Right ventricle myocardium superior (tissue), 1 donor: Measurements from ENCODE around the gene MGAT5. TPM values are rescaled to one million over a fixed set of nuclear protein-coding genes. Genes with fewer than 3 reads are reported as not detected.

Experiments used
- ATAC-seq: fragments of 200-7000 bp; cut with Tn5 transposase; one replicate; pipeline ENCODE4 v1.9.1; 2020; ENCODE audit warnings: mild to moderate bottlenecking; ENCODE audit not compliant: poor library complexity
- DNase-seq: peaks from one replicate; pipeline ENCODE4 v3.0.0-alpha.2; 2020
- intact Hi-C: fragments of 100-400 bp; cut with DNase I; formaldehyde crosslinking; loops from one replicate; pipeline ENCODE4 v1.11.2; 2022
- total RNA-seq: library from RNA; stranded (reverse); fragmentation: NEBNext Ultra II Directional; extraction: Animal tissue kit (Norgen Biotek cat#: 25700); gene quantifications from one replicate; pipeline ENCODE4 v1.2.1, GENCODE V29; 2021
- donor health status: DM: no; HTN: yes; CAD: no; lungs with severe emphysema.

Gene MGAT5
- total RNA-seq, 1 donor from 2014 or later = 82.8 TPM

DNA sequence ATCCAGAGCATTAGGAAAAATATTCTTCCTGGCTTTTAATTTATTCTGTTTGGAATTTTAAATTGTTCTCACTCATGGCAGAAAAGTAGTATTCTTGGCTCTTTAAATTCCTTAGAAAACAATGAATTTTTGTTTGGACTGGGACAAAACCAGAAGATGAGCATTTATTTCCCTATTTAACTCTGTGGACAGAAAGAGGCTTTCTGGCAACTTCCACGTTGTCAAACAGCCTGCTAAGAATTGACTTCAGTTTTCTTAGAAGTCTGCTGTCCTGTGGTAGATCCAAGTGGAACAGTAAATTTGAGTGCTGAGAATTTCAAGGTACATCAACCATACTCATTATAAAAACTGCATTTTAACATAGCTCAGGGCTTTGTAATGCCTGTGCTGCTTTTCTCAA lies 83.8 kb downstream of the MGAT5 start:
- no peak for DNase-seq
- intact Hi-C loops = no loop called here

DNA sequence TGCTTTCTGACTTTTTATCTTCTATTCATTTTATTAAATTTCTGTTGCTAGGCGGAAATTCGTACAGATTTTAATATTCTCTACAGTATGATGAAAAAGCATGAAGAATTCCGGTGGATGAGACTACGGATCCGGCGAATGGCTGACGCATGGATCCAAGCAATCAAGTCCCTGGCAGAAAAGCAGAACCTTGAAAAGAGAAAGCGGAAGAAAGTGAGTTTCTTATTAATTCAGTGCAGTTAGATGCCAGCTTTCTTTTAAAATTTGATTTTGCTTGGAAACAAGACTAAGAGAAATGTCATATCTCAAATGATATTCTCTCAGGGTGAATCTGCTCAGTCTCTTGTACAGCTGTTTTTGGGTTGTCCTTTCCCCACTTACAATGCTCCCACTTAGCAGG lies 84.3 kb downstream of the MGAT5 start:
- no peak for DNase-seq
- ATAC-seq = peak; percentile 63
- intact Hi-C loops = no loop called here

More for the DNA sequence above, 83.8 kb downstream of the MGAT5 start:
- ATAC-seq = no peak

DNA sequence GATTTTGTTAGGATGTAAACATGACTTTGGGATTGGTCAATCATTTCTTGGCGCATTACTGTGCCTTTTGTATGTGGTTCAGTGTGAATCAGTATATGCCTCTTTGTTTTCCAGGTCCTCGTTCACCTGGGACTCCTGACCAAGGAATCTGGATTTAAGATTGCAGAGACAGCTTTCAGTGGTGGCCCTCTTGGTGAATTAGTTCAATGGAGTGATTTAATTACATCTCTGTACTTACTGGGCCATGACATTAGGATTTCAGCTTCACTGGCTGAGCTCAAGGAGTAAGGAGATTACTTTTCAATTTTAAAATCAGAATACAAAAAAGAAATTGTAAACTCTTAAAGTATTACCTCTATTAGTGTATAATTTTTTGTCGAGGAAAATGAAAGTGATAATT lies 87.6 kb downstream of the MGAT5 start:
- DNase-seq (no peak), ATAC-seq (no peak)
- intact Hi-C loops = no loop called here

DNA sequence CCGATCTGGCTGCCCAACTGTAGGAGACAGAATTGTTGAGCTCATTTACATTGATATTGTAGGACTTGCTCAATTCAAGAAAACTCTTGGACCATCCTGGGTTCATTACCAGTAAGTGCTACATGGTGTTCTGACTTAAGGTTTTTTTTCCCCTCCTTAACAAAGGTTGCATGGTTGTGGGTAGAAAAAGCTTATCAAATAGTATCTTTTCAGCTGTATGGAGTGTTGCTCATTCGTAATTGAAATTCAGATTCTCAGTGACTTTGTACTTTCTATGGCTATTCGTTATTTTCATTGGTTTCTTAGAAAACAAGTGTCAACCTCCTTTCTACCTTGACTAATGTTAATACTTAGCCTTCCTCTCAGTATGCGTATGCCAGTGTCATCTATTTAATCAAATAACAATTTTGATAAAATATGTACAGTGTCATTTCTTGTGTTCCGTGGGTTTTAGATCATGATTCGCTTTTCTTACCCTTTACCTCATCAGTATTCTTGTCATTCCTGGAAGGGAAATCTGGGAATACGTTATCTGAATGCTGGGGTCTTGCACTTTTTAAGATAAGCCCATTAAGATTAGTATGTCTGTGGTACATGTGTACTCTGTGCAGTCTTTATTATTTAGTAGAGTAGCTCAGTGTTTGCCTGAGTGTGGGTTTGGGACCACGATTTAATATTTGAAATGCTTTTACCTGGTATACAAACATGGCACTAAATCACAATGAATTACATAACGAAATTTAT lies 91.3 kb downstream of the MGAT5 start:
- DNase-seq = no peak
- intact Hi-C loops = no loop called here
- no peak for ATAC-seq

DNA sequence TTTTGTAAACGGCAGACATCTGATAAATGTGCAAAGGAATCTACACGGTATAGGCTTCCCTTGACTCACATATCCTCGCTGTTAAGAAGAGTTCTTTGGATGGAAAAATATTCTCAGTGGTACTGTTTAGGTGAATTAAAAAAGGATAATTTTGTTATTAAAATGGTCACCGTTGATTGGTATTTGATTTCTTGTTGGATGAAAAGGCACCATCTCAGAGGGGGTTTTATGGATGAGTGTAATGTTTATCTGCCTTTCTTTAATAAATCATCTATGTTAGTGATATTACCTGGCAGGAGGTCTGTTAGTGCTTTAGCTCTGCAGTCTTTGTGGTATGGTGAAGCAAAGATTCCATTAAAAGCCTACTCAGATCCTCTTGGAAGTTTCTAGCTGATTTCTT lies 92.3 kb downstream of the MGAT5 start:
- intact Hi-C loops = no loop called here
- DNase-seq = no peak
- ATAC-seq = no peak

DNA sequence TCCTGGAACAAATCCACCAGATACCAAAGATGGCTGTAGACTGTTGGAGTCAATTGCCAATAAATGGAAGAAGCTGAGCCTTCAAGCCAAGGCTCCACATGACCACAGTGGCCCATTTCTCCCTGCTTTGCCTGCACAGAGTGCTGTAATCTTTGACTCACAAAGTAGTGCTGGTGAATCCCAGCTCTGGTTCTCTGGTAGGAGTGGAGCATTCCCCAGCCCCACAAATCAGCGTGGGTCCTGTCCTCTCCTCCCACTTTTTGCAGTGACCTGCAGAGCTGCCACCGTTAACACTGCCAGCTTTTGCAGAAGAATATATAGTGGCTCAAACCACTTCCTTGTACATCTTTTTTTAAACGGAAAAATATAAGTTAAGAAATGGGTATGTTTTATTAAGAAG lies 93.9 kb downstream of the MGAT5 start:
- ATAC-seq = no peak
- intact Hi-C loops = no loop called here
- DNase-seq = no peak

DNA sequence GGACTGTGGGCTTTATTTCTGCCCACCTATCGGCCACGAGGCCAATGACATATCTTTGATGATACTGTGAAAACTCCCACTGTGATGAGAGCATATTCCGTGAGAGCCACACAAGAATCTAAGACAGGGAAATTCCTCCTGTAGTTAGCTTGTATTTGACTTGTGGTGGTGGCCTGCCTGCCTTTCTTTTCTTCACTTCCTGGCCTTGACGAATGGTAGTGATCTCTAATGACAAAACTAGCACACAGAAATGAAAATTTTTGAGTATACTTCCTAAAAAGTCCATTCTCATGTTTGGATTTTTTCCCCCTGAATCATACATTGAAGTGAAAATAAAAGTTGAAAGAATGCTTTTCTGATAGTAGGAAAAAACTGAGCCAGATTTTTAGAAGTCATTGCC lies 94.4 kb downstream of the MGAT5 start:
- DNase-seq (no peak), ATAC-seq (no peak)
- intact Hi-C loops = no loop called here

DNA sequence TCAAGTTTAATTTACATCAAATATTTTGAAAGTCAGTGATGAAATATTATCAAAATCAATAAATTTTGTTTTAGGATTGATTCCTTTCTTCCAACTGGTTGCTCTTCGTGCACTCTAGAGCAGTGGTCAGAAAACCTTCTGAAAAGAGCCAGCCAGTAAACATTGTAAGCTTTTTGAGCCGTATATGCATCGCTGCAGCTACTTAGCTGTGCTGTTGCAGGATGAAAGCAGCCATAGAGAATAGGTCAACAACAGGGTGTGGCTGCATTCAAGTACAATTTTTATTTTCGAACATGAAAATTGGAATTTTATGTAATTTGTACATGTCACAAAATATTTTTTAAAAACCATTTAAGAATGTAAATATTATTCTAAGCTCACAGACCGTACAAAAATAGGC lies 94.9 kb downstream of the MGAT5 start:
- intact Hi-C loops = no loop called here
- ATAC-seq (no peak), DNase-seq (no peak)

DNA sequence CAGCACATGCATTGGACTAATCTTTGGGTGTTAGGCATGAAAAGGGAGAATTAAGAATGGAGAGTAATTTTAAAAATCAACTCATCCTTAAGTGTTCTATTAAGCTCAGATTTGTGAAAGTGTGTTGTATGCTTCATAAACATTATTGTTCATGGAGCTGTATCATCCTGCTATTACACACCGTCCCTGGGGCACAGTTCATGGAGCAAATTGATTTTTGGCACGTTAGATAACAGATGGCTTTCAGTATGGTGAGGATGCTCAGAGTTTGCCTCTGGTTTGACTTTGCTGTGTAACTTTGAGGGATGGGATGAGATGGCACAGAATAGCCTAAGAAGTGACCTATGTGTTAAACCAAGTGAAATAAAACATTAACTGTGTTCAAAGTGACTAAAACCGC lies 97.1 kb downstream of the MGAT5 start:
- intact Hi-C loops = no loop called here

DNA sequence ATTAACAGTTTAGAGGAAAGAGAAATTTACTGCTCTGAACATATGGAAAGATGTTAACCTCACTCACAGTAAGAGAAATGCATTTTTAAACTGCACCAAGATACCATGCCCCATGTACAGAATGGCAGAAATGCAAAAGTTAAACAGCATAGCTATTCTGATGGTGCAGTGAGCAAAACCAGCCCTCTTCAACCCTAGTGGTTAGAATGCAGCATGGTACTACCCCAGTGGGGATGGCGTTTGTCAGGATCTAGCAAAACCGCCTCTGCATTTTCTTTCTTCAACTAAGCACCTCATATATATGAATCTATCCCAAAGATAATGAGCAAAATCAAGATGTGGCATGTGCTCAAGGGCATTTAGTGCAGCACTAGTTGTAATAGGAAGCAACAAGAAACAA lies 98.0 kb downstream of the MGAT5 start:
- no peak for ATAC-seq
- no peak for DNase-seq
- intact Hi-C loops = no loop called here

More for the DNA sequence above, 97.1 kb downstream of the MGAT5 start:
- ATAC-seq (no peak), DNase-seq (no peak)

DNA sequence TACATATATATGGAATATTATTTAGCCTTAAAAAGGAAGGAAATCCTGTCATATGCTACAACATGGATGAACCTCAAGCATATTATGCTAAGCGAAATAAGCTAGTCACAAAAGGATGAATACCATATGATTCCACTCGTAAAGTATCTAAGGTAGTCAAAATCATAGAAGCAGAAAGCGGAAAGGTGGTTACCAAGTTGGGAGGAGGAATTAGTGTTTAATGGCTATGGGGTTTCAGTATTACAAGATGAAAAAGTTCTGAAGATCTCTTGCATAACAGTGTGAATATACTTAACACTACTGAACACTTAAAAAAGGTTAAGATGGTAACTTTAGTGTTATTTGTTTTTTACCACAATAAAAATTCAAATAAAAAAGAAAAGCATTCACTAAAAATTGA lies 99.0 kb downstream of the MGAT5 start:
- no peak for ATAC-seq
- intact Hi-C loops = no loop called here
- DNase-seq = no peak

DNA sequence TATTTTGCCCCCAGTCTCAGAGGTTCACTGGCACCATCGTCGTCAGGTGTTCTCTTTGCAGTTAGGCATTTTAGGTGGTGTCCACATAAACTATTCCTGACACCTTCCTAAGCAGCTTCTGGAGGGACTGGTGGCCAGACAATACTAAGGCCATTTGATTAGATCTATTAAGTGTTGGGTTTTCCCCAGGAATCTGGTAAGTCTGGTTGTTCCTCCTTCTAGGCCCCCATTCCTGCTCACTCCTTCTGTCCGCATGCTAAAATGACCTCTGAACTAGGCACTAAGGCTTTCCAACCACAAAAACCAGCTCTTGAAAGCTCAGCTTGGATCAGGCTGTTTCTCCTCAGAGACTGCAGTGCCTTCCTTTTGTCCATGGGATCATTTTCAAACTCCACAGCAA lies 100.7 kb downstream of the MGAT5 start:
- intact Hi-C loops = no loop called here

DNA sequence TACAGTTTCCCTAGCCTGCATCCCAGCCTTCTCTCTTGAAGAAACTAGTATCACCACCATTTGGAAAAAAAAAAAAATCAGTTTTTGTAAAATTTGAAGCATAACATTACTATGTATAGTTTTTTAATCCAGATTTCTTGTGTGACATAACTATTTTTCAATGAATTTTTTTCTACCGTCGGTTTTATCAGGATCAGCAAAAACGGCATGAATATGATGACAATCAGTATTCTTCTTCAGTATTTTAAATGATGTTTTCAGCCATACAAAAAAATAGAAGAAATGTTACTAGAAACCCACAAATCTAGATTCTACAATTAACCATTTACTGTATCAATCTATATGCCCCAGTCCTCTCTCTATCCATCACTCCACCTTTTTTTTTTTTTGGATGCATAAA lies 103.9 kb downstream of the MGAT5 start:
- intact Hi-C loops = no loop called here
- no peak for DNase-seq
- ATAC-seq = no peak

More for the DNA sequence above, 100.7 kb downstream of the MGAT5 start:
- DNase-seq = no peak
- ATAC-seq = no peak

DNA sequence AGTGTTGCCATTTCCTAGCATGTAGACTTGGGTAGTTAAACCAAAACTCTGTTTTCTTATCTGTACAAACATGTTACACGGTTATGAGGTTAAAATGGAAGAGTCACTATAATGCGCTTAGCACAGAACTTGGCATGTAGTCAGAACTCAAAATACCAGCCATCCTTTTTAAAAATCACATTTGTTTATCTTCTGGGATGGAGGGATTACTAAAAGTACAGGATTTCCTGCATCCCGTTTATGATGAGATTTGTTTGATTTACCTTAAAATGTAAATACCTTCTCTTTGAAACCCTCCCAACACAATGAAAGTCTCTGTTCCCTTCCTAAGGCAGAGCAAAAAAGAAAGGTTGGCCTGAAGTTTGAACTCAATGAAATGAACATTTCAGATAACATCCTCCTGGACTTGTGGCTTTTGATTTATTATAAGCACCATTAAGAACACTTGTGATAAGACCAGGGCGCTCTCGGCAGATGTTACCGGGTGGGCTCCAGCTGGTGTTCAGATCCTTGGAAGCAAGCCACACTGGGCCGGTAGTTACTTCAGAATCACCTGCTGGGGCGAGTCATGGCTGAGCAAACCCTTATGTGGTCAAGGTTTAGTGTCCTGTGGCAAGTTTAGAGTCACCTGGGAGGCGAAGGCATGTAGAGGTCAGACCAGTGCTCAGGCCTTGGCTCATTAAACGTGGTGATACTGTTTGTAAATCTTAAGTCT lies 105.7 kb downstream of the MGAT5 start:
- intact Hi-C loops = loop anchor here (10.0 kb wide), 1 partner anchor 95 kb away; no protein-coding TSS in a partner anchor
- DNase-seq (no peak), ATAC-seq (peak; percentile 13)

DNA sequence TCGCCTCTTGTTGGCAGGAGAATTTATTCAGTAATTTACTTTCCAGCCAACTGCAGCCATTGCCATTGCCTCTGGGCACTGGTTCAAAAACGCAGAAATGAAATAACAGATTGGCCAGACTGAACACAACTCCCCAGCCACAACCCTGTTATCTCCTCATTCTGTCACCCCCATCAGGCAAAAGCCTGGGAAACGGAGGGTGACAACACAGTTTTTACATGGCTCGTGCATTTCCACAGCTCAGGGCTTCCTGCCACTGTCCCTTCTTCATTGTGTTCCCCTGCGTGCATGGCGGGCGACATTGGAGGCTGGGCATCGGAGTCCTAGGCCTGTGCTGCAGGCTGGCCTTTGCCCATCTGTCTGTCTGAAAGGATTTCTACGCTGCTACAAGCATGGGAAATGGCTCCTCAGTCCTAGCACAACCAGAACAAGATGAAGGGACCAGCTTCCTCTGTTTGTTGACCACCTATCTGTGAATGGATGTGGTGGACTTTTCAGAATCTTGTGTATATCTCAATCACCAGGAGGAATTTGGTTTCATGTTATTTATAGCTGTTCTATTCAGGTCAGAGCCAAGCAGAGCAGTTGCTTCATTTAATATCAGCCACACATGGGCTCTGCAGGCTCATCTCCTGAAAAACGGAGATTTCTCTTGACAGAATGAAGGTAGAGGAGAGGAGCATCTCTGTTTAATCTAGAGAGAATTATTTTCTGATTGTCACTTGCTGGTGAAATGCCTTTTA lies 107.0 kb downstream of the MGAT5 start:
- ATAC-seq (peak; percentile 88), DNase-seq (peak; percentile 58)
- intact Hi-C loops = loop anchor here (10.0 kb wide), 1 partner anchor 96 kb away; no protein-coding TSS in a partner anchor

DNA sequence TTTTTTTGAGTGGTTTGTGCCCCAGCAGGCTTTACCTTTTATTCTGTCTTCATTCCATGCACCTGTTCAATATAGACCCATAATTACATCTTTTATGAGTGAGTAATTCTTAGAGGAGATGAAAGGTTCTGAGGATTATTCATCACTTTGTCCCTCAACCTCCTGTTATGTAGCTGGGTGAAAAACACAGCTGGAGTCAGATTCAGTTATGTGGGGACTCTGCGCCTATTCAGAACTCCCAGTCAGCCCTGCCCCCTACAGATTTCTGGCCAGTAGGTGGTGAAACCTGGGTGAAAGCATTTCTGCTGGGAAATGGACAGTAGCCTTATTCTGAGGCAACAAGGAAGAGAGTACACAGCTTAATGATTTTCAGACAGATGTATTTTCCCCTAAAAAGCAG lies 107.8 kb downstream of the MGAT5 start:
- DNase-seq = no peak
- peak; percentile 17 for ATAC-seq
- intact Hi-C loops = loop anchor here (10.0 kb wide), 1 partner anchor 97 kb away; no protein-coding TSS in a partner anchor

DNA sequence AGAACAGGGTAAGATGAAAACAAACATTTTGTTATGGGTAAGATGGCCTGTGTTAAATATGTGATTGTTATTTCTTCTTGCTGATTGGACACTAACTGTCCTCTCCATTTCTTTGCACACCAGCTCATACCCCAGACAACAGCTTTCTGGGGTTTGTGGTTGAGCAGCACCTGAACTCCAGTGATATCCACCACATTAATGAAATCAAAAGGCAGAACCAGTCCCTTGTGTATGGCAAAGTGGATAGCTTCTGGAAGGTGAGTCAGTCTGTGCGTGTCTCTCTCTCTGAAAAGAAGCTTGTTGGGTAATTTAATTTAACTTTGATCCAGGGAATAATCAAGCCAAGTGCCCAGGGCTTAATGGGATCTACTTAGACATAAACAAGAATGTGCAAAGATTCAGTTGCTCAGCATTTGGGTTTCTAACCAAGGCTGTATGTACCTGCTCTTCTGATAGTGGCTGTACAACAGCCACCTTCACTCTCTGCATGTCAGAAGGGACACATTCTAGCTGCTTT lies 108.3 kb downstream of the MGAT5 start:
- intact Hi-C loops = loop anchor here (10.0 kb wide), 1 partner anchor 97 kb away; no protein-coding TSS in a partner anchor

DNA sequence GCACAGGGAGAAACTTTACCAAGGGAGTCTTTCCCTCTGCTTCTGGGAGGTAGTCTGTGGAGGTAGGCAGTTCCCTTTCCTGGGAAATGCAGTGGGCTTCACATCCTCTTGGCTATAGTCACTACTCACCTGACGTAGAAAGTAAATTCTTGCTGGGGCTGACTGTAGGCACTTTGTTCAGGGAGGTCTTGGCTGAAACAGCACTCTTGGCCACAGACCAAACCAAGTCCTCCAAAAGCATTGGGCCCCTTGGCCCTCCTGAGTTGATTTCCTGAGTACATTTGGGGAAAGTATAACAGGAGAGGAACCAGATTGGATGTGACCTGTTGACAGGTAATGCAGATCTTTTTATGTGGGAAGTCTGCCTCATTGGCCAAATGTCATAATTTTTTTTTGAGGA lies 108.9 kb downstream of the MGAT5 start:
- DNase-seq (no peak), ATAC-seq (no peak)
- intact Hi-C loops = loop anchor here (10.0 kb wide), 1 partner anchor 98 kb away; no protein-coding TSS in a partner anchor

More for the DNA sequence above, 108.3 kb downstream of the MGAT5 start:
- DNase-seq (no peak), ATAC-seq (no peak)

DNA sequence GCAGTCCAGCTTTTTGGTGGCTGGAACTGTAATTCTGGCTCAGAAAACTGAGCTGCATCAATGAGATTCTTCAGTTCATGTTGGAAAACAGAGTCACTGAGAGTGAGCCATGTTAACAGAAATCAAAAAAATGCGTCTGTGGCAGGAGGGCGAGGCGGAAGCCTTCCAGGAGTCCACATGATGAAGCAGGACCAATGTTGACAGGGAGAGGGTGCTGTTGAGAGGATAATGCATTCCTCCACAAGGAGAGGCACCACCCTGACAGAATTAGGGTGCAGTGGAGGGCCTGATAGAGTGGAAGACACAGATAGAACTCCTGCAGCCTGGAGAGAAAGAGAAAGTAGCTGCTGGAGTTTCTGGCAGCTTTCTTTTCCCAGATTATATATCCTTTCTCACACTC lies 111.5 kb downstream of the MGAT5 start:
- no peak for DNase-seq
- intact Hi-C loops = loop anchor here (10.0 kb wide), 1 partner anchor 101 kb away; no protein-coding TSS in a partner anchor
- no peak for ATAC-seq
